HG03354 (cell line): ENCODE measurements around the gene RASGRF2.
"Not testable (repeated sequence)": the region's sequence is repeated elsewhere in the genome, so short reads cannot be mapped to it uniquely, and the experiment has no call there.

ENCODE experiments used
- ATAC-seq: cut with Tn5 transposase; IDR thresholded peaks from one replicate; pipeline ENCODE4 v1.9.1; 2021; ENCODE audit warnings: mild to moderate bottlenecking; ENCODE audit not compliant: unreplicated experiment, poor library complexity, severe bottlenecking

The RASGRF2 gene

GRCh38 chr5:81250004-81250403 lies 289.8 kb downstream of the RASGRF2 start:
- ATAC-seq: no peak

GRCh38 chr5:81251922-81252321 lies 291.8 kb downstream of the RASGRF2 start:
- ATAC-seq: no peak

GRCh38 chr5:81252904-81253303 lies 292.7 kb downstream of the RASGRF2 start:
- ATAC-seq: no peak

GRCh38 chr5:81253875-81254274 lies 293.7 kb downstream of the RASGRF2 start:
- ATAC-seq: no peak

GRCh38 chr5:81254886-81255559 lies 294.9 kb downstream of the RASGRF2 start:
- ATAC-seq: no peak

- ATAC-seq: no peak
These were observed 296.6 kb downstream of the RASGRF2 start for GRCh38 chr5:81256766-81257165.

- not testable (repeated sequence) for ATAC-seq
These were observed 302.6 kb downstream of the RASGRF2 start for GRCh38 chr5:81262796-81263195.

GRCh38 chr5:81265101-81265500 lies 304.9 kb downstream of the RASGRF2 start:
- no peak for ATAC-seq

- ATAC-seq: peak; percentile 39
These were observed 308.5 kb downstream of the RASGRF2 start for GRCh38 chr5:81268521-81269196.

- ATAC-seq: no peak
These were observed 309.7 kb downstream of the RASGRF2 start for GRCh38 chr5:81269751-81270393.

- not testable (repeated sequence) for ATAC-seq
These were observed 310.3 kb downstream of the RASGRF2 start for GRCh38 chr5:81270394-81271027.
